ENCODE data around the gene SMIM3. TPM values are rescaled to one million over a fixed set of nuclear protein-coding genes. Genes with fewer than 3 reads are reported as not detected.
"Not testable (repeated sequence)": the region's sequence is repeated elsewhere in the genome, so short reads cannot be mapped to it uniquely, and the experiment has no call there.

Gene SMIM3
- total and polyA plus RNA-seq, 7 experiments from 2014 or later, result 5.2 to 17.9 (median 7.9) TPM

DNA sequence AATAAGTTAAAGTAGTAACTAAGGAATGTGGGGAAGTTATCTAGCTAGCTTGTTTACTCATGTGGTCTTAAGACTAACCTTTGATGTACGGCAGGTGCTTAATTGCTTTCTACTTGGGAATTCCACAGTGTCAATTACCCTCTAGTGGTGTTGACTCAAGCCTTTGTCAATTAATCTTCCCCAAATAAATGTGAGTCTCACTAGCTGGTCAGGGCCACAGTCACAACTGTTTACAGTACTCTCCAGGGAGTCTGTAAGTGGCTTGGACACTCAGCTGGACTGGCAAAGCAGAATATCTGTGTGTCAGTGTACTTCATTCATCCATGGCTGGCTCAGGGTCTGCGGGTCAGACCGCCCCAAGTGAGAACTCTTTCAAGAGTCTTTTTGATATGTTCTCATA lies 30.8 kb downstream of the SMIM3 start:
- POLR2A ChIA-PET, result no interaction called here
- ATAC-seq, result no peak
- CTCF ChIA-PET, result no interaction called here

DNA sequence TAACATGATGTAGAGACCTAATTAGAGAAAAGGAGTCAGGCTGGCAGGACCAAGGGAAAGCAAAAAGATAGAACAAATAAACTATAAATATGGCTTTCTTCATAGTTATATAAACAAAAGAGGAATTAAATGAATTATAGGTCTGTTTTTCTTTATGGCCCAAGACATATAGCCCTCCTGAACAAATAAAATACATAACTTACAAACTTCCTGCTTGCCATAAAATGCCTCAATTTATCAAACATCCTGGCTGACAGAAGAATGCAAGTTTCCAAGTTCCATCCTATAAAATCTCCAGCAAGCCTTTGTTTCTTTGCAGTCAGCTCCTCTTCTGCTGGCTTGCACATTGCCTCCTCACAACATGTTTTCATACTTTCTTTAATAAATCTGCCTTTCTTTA lies 36.5 kb downstream of the SMIM3 start:
- H3K36me3 Mint-ChIP-seq, result peaks cover 0 to 18% (median 14%) of the 10 kb centered on the region in 5 donors
- CTCF ChIA-PET, result no interaction called here

More for the DNA sequence above, 30.8 kb downstream of the SMIM3 start:
- Mint-ChIP-seq H3K4me1 (peaks cover 0 to 3% (median 0%) of the 10 kb centered on the region in 7 donors), H3K27ac (no peak overlapping the region), H3K4me3 (no peak overlapping the region), H3K9me3 (peaks cover 0 to 12% (median 0%) of the 10 kb centered on the region in 11 donors), H3K27me3 (peaks cover 0 to 19% (median 1%) of the 10 kb centered on the region in 5 donors), H3K36me3 (peaks cover 0 to 4% (median under 1%) of the 10 kb centered on the region in 5 donors)
- no peak for DNase-seq
- H3K27me3 ChIP-seq (ENCODE audit: control insufficient read depth in 2 of 2, insufficient read depth in 2 of 2, low read length in 2 of 2), result no peaks in the 10 kb centered on the region
- H3K27ac ChIP-seq (ENCODE audit: low read depth, low read length), result no peak overlapping the region
- H3K4me1 ChIP-seq (ENCODE audit: control insufficient read depth in 2 of 2, insufficient read depth in 2 of 2, low read length in 2 of 2), result no peaks in the 10 kb centered on the region
- no peak overlapping the region for H3K4me3 ChIP-seq (ENCODE audit: low read length)
- H3K36me3 ChIP-seq (ENCODE audit: control insufficient read depth in 2 of 3, insufficient read depth in 3 of 3, low read length in 3 of 3), result no peaks in the 10 kb centered on the region
- intact Hi-C loops (cut with micrococcal nuclease), result no loop called here
- H3K9me3 ChIP-seq (ENCODE audit: control insufficient read depth in 2 of 3, low read length in 3 of 3), result no peaks in the 10 kb centered on the region

DNA sequence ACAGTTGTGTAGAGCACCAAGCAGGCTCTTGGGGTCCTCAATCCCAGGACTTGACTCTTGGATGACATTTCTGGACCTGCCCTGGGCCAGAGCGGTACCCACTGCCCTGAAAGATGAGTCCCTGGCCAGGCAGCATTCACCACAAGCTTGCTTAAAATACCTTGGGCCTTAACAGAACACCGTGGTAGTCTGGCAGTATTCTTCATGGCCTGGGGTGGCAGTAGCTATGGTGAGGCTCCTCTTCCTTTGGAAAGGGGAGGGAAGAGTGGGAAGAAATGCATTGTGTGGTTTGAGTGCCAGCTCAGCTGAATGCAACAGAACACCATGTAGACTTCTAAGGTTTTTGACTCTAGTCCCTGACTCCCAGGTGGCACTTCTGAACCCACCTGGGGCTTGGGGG lies 38.4 kb downstream of the SMIM3 start:
- H3K27ac ChIP-seq (ENCODE audit: low read depth, low read length), result no peak overlapping the region
- intact Hi-C loops (cut with micrococcal nuclease), result no loop called here
- no peaks in the 10 kb centered on the region for H3K36me3 ChIP-seq (ENCODE audit: control insufficient read depth in 2 of 3, insufficient read depth in 3 of 3, low read length in 3 of 3)
- no peaks in the 10 kb centered on the region for H3K9me3 ChIP-seq (ENCODE audit: control insufficient read depth in 2 of 3, low read length in 3 of 3)
- no peaks in the 10 kb centered on the region for H3K4me1 Mint-ChIP-seq
- POLR2A ChIA-PET, result no interaction called here
- H3K9me3 Mint-ChIP-seq, result peaks cover 6 to 48% (median 18%) of the 10 kb centered on the region in 11 donors
- no peak for DNase-seq
- no peak for ATAC-seq
- no peak overlapping the region for H3K27ac Mint-ChIP-seq
- H3K36me3 Mint-ChIP-seq, result peaks cover 0 to 23% (median 20%) of the 10 kb centered on the region in 5 donors
- H3K27me3 ChIP-seq (ENCODE audit: control insufficient read depth in 2 of 2, insufficient read depth in 2 of 2, low read length in 2 of 2), result no peaks in the 10 kb centered on the region
- peaks cover 0 to 9% (median 3%) of the 10 kb centered on the region in 5 donors for H3K27me3 Mint-ChIP-seq
- H3K4me1 ChIP-seq (ENCODE audit: control insufficient read depth in 2 of 2, insufficient read depth in 2 of 2, low read length in 2 of 2), result no peaks in the 10 kb centered on the region
- H3K4me3 ChIP-seq (ENCODE audit: low read length), result no peak overlapping the region
- no peak overlapping the region for H3K4me3 Mint-ChIP-seq
- CTCF ChIA-PET, result interaction anchor here (1.7 kb wide), 1 partner anchor 13 kb away, joined by 4 read pairs; no protein-coding TSS in a partner anchor

More for the DNA sequence above, 36.5 kb downstream of the SMIM3 start:
- H3K27me3 ChIP-seq (ENCODE audit: control insufficient read depth in 2 of 2, insufficient read depth in 2 of 2, low read length in 2 of 2), result no peaks in the 10 kb centered on the region
- POLR2A ChIA-PET, result interaction anchor here (0.6 kb wide), 1 partner anchor 1247 kb away, joined by 3 read pairs; no protein-coding TSS in a partner anchor
- DNase-seq (no peak), ATAC-seq (no peak)
- Mint-ChIP-seq H3K4me1 (peaks cover 0 to 1% (median 0%) of the 10 kb centered on the region in 7 donors), H3K27ac (no peak overlapping the region), H3K4me3 (no peak overlapping the region), H3K9me3 (peaks cover 6 to 37% (median 18%) of the 10 kb centered on the region in 11 donors), H3K27me3 (peaks cover 0 to 9% (median 3%) of the 10 kb centered on the region in 5 donors)
- no peak overlapping the region for H3K27ac ChIP-seq (ENCODE audit: low read depth, low read length)
- H3K9me3 ChIP-seq (ENCODE audit: control insufficient read depth in 2 of 3, low read length in 3 of 3), result no peaks in the 10 kb centered on the region
- H3K4me1 ChIP-seq (ENCODE audit: control insufficient read depth in 2 of 2, insufficient read depth in 2 of 2, low read length in 2 of 2), result no peaks in the 10 kb centered on the region
- no peaks in the 10 kb centered on the region for H3K36me3 ChIP-seq (ENCODE audit: control insufficient read depth in 2 of 3, insufficient read depth in 3 of 3, low read length in 3 of 3)
- H3K4me3 ChIP-seq (ENCODE audit: low read length), result no peak overlapping the region
- intact Hi-C loops (cut with micrococcal nuclease), result no loop called here

DNA sequence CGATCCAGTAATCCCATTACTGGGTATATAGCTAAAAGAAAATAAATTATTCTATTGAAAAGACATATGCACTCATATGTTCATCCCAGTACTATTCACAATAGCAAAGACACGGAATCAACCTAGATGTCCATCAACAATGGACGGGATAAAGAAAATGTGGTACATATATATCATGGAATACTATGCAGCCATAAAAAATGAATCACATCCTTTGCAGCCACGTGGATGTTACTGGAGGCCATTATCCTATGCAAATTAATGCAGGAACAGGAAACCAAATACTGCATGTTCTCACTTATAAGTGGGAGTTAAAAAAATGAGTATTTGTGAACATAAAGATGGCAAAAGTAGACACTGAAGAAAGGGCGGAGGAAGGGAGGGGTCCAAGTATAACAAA lies 51.2 kb downstream of the SMIM3 start:
- Mint-ChIP-seq H3K27me3 (peaks cover 0 to 11% (median 0%) of the 10 kb centered on the region in 5 donors), H3K4me3 (no peak overlapping the region), H3K9me3 (peaks cover 0 to 62% (median 25%) of the 10 kb centered on the region in 11 donors), H3K4me1 (no peaks in the 10 kb centered on the region), H3K36me3 (peaks cover 0 to 19% (median 0%) of the 10 kb centered on the region in 5 donors), H3K27ac (no peak overlapping the region)
- H3K36me3 ChIP-seq (ENCODE audit: control insufficient read depth in 2 of 3, insufficient read depth in 3 of 3, low read length in 3 of 3), result no peaks in the 10 kb centered on the region
- no peak overlapping the region for H3K27ac ChIP-seq (ENCODE audit: low read depth, low read length)
- no peaks in the 10 kb centered on the region for H3K27me3 ChIP-seq (ENCODE audit: control insufficient read depth in 2 of 2, insufficient read depth in 2 of 2, low read length in 2 of 2)
- H3K4me1 ChIP-seq (ENCODE audit: control insufficient read depth in 2 of 2, insufficient read depth in 2 of 2, low read length in 2 of 2), result no peaks in the 10 kb centered on the region
- POLR2A ChIA-PET, result no interaction called here
- no peak overlapping the region for H3K4me3 ChIP-seq (ENCODE audit: low read length)
- H3K9me3 ChIP-seq (ENCODE audit: control insufficient read depth in 2 of 3, low read length in 3 of 3), result peaks cover 0 to 6% (median 0%) of the 10 kb centered on the region in 3 experiments
- DNase-seq, result no peak
- ATAC-seq, result no peak
- intact Hi-C loops (cut with micrococcal nuclease), result no loop called here
- CTCF ChIA-PET, result no interaction called here

DNA sequence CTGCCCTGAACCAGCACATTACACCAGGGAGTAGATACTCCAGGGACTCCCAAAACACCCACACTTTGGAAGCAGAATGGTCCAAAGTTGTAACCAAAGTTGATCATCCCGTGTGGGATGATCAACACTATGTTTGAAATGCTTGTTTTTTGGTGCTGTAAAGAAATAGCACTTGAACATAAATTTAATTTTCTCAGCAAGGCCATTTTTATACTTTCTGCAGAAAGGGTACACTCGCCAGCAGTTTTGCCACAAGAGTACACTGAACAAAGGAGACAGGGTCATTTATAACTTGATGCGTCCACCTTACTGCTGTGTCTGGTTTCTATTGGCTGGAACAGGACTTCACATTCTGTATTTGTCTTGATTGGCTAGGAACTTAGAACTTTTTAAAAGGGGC lies 53.3 kb downstream of the SMIM3 start:
- H3K27me3 Mint-ChIP-seq; H3K4me1 ChIP-seq (ENCODE audit: control insufficient read depth in 2 of 2, insufficient read depth in 2 of 2, low read length in 2 of 2); DNase-seq; H3K36me3 ChIP-seq (ENCODE audit: control insufficient read depth in 2 of 3, insufficient read depth in 3 of 3, low read length in 3 of 3); POLR2A ChIA-PET; ATAC-seq; CTCF ChIA-PET; H3K4me3 ChIP-seq (ENCODE audit: low read length); H3K4me3 Mint-ChIP-seq; H3K9me3 ChIP-seq (ENCODE audit: control insufficient read depth in 2 of 3, low read length in 3 of 3); H3K4me1 Mint-ChIP-seq; H3K27ac Mint-ChIP-seq; H3K27me3 ChIP-seq (ENCODE audit: control insufficient read depth in 2 of 2, insufficient read depth in 2 of 2, low read length in 2 of 2); H3K27ac ChIP-seq (ENCODE audit: low read depth, low read length); intact Hi-C loops (cut with micrococcal nuclease): not testable (repeated sequence)
- Mint-ChIP-seq H3K9me3 (peaks cover 0 to 64% (median 25%) of the 10 kb centered on the region in 11 donors), H3K36me3 (peaks cover 0 to 19% (median 0%) of the 10 kb centered on the region in 5 donors)

DNA sequence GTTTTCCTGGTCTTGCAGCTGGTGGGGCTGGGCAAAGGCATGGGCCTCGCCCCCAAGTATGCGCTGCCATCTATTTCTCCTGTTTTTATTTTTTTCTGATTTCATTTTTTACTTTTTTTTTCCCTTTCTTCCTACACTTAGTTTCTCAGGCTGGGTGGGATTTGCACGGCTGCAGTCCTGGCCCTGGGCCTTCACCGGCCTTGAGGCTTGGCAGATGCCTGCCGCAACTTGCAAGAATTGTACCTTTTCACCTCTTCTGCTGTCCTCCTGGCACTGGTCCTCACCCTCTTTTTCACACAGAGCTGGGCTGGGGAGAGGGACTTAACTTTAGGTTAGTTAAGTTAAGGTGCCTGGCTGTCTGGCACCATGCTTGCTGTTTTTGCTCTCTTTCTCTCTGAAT lies 57.5 kb downstream of the SMIM3 start:
- ChIA-PET POLR2A (interaction anchor here (0.9 kb wide), 1 partner anchor 29 kb away, joined by 4 read pairs; no protein-coding TSS in a partner anchor), CTCF (no interaction called here)
- Histone ChIP-seq H3K27me3 (ENCODE audit: control insufficient read depth in 2 of 2, insufficient read depth in 2 of 2, low read length in 2 of 2) (no peaks in the 10 kb centered on the region), H3K36me3 (ENCODE audit: control insufficient read depth in 2 of 3, insufficient read depth in 3 of 3, low read length in 3 of 3) (no peaks in the 10 kb centered on the region), H3K9me3 (ENCODE audit: control insufficient read depth in 2 of 3, low read length in 3 of 3) (peaks cover 0 to 6% (median 0%) of the 10 kb centered on the region in 3 experiments), H3K27ac (ENCODE audit: low read depth, low read length) (no peak overlapping the region), H3K4me3 (ENCODE audit: low read length) (no peak overlapping the region), H3K4me1 (ENCODE audit: control insufficient read depth in 2 of 2, insufficient read depth in 2 of 2, low read length in 2 of 2) (no peaks in the 10 kb centered on the region)
- DNase-seq (no peak), ATAC-seq (no peak)
- Mint-ChIP-seq H3K27ac (no peak overlapping the region), H3K27me3 (peaks cover 0 to 21% (median 0%) of the 10 kb centered on the region in 5 donors), H3K9me3 (peaks cover 0 to 40% (median 12%) of the 10 kb centered on the region in 11 donors), H3K36me3 (peaks cover 0 to 10% (median 0%) of the 10 kb centered on the region in 5 donors), H3K4me1 (no peaks in the 10 kb centered on the region), H3K4me3 (peak overlapping the region in 1 of 10 donors; percentile 42)
- intact Hi-C loops (cut with micrococcal nuclease), result no loop called here

DNA sequence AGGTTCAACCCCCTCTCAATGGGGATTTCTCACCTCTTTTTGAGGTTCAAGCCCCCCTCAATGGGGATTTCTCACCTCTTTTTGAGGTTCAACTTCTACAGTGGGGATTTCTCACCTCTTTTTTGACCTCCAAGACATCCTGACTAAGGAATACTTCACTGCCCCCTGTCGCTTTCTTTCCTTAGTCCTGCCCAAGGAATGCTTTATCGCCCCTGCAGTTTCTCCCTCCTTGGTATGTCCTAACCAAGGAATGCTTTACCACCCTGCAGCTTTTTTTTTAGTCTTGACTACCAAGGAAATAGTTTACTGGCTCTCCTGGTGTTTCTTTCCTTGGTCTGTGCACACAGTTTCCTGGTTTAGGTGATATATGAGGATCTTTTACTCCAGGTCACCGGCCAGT lies 58.1 kb downstream of the SMIM3 start:
- CTCF ChIA-PET, result no interaction called here

More for the DNA sequence above, 58.1 kb downstream of the SMIM3 start:
- Mint-ChIP-seq H3K4me3 (no peak overlapping the region), H3K27ac (no peak overlapping the region), H3K9me3 (peaks cover 0 to 33% (median 10%) of the 10 kb centered on the region in 11 donors), H3K27me3 (peaks cover 0 to 23% (median 0%) of the 10 kb centered on the region in 5 donors), H3K36me3 (peaks cover 0 to 8% (median 0%) of the 10 kb centered on the region in 5 donors), H3K4me1 (no peaks in the 10 kb centered on the region)
- POLR2A ChIA-PET, result interaction anchor here (0.9 kb wide), 1 partner anchor 30 kb away, joined by 4 read pairs; no protein-coding TSS in a partner anchor
- no peak overlapping the region for H3K4me3 ChIP-seq (ENCODE audit: low read length)
- intact Hi-C loops (cut with micrococcal nuclease), result no loop called here
- no peak overlapping the region for H3K27ac ChIP-seq (ENCODE audit: low read depth, low read length)
- DNase-seq (no peak), ATAC-seq (no peak)
- no peaks in the 10 kb centered on the region for H3K27me3 ChIP-seq (ENCODE audit: control insufficient read depth in 2 of 2, insufficient read depth in 2 of 2, low read length in 2 of 2)
- H3K9me3 ChIP-seq (ENCODE audit: control insufficient read depth in 2 of 3, low read length in 3 of 3), result no peaks in the 10 kb centered on the region
- H3K4me1 ChIP-seq (ENCODE audit: control insufficient read depth in 2 of 2, insufficient read depth in 2 of 2, low read length in 2 of 2), result no peaks in the 10 kb centered on the region
- no peaks in the 10 kb centered on the region for H3K36me3 ChIP-seq (ENCODE audit: control insufficient read depth in 2 of 3, insufficient read depth in 3 of 3, low read length in 3 of 3)
